ENCODE data around the gene PGGHG.
"Not testable (repeated sequence)": the region's sequence is repeated elsewhere in the genome, so short reads cannot be mapped to it uniquely, and the experiment has no call there.

PGGHG gene

GRCh38 chr11:332651-333480, 43.9 kb downstream of the PGGHG start:
- no peak for DNase-seq

GRCh38 chr11:333616-334263, 44.8 kb downstream of the PGGHG start:
- DNase-seq, result not testable (repeated sequence)

- DNase-seq, result no peak
Measured at GRCh38 chr11:334264-334994, 45.5 kb downstream of the PGGHG start.

GRCh38 chr11:335779-336658, 47.1 kb downstream of the PGGHG start:
- no peak for DNase-seq

- no peak for DNase-seq
Measured at GRCh38 chr11:336659-337198, 47.8 kb downstream of the PGGHG start.

GRCh38 chr11:337711-338110, 48.8 kb downstream of the PGGHG start:
- no peak for DNase-seq

GRCh38 chr11:339963-340362, 51.0 kb downstream of the PGGHG start:
- DNase-seq, result no peak

- DNase-seq, result no peak
Measured at GRCh38 chr11:340539-341512, 51.9 kb downstream of the PGGHG start.

GRCh38 chr11:342328-342727, 53.4 kb downstream of the PGGHG start:
- no peak for DNase-seq

GRCh38 chr11:344836-345578, 56.1 kb downstream of the PGGHG start:
- DNase-seq, result no peak

All from activated CD4-positive, alpha-beta T cell treated with anti-CD3 and anti-CD28 coated beads, Interleukin-2, Interleukin-6, amounts not matched to agents 100 ng/mL and 50 ng/mL, durations not matched to agents 16 hours and 8 hours (primary cell).